Activated CD8-positive, alpha-beta memory T cell treated with anti-CD3 and anti-CD28 coated beads, Interleukin-2, amount 10 ng/mL, durations not matched to agents 7 days and 5 days (primary cell): ENCODE data around the gene SIL1. TPM values are rescaled to one million over a fixed set of nuclear protein-coding genes. Genes with fewer than 3 reads are reported as not detected.
"Not testable (repeated sequence)": the region's sequence is repeated elsewhere in the genome, so short reads cannot be mapped to it uniquely, and the experiment has no call there.

Experiments
- ATAC-seq: fragments of 150-1000 bp; cut with Tn5 transposase; one replicate; pipeline ENCODE4 v1.10.0; 2021; ENCODE audit warnings: moderate library complexity
- CTCF ChIA-PET: fragments of 350-600 bp; sonication (Branson Sonifier 250); formaldehyde crosslinking; loops from one replicate; lab custom pipeline; 2021; ENCODE audit warnings: antibody characterized with exemption; lab: Charles Lee
- DNase-seq: peaks from one replicate; pipeline ENCODE4 v3.0.0-alpha.2; 2020
- H3K27ac Mint-ChIP-seq: one replicate; pipeline ENCODE4 v1.8.0; 2021; ENCODE audit warnings: mild to moderate bottlenecking, mixed read lengths
- H3K27me3 Mint-ChIP-seq: one replicate; pipeline ENCODE4 v1.8.0; 2021; ENCODE audit warnings: mixed read lengths
- H3K36me3 Mint-ChIP-seq: one replicate; pipeline ENCODE4 v1.8.0; 2021; ENCODE audit warnings: mild to moderate bottlenecking, mixed read lengths
- H3K4me1 Mint-ChIP-seq: one replicate; pipeline ENCODE4 v1.8.0; 2021; ENCODE audit warnings: mixed read lengths
- H3K4me3 Mint-ChIP-seq: one replicate; pipeline ENCODE4 v1.8.0; 2021; ENCODE audit warnings: mild to moderate bottlenecking, moderate library complexity, mixed read lengths
- H3K9me3 Mint-ChIP-seq: one replicate; pipeline ENCODE4 v1.8.0; 2022; ENCODE audit warnings: low read depth, mixed read lengths
- total RNA-seq, 2 experiments: library from RNA; stranded (reverse); gene quantifications; one replicate each; pipeline ENCODE4 v1.2.3, GENCODE V29; 2021

Gene SIL1
- 10 to 100 TPM; 23.9 to 24.5 TPM for total RNA-seq

GRCh38 chr5:139197710-139198669, at the start of gene SIL1:
TSS of gene SIL1 (minus strand) at chr5:139198368. CDS start at chr5:139127843, 70,525 bp downstream.
- H3K36me3 Mint-ChIP-seq = peaks cover 6% of the 10 kb centered on the region
- H3K4me1 Mint-ChIP-seq = peaks cover 28% of the 10 kb centered on the region
- H3K27me3 Mint-ChIP-seq = no peaks in the 10 kb centered on the region
- H3K9me3 Mint-ChIP-seq = no peaks in the 10 kb centered on the region
- peak within 1 kb of the TSS; percentile 97 for H3K4me3 Mint-ChIP-seq
- H3K27ac Mint-ChIP-seq = peak within 1 kb of the TSS; percentile 89
- DNase-seq (peak; percentile 97), ATAC-seq (peak; percentile 100)
- CTCF ChIA-PET = interaction anchor here (0.8 to 1.6 kb wide), 3 partner anchors 15 to 195 kb away, joined by 3 to 5 read pairs (median 4); no protein-coding TSS in a partner anchor

- ATAC-seq = peak; percentile 89
- Mint-ChIP-seq H3K27ac (peak overlapping the region; percentile 68), H3K9me3 (no peaks in the 10 kb centered on the region), H3K36me3 (no peaks in the 10 kb centered on the region), H3K4me3 (no peak overlapping the region), H3K27me3 (peaks cover 7% of the 10 kb centered on the region), H3K4me1 (peaks cover 23% of the 10 kb centered on the region)
- CTCF ChIA-PET = interaction anchor here (1.7 to 1.9 kb wide), 2 partner anchors 457 to 607 kb away, joined by 3 to 6 read pairs; no protein-coding TSS in a partner anchor
- DNase-seq = peak; percentile 75
Observed at GRCh38 chr5:139246394-139246793, 48.2 kb upstream of the SIL1 start.

- ATAC-seq (no peak), DNase-seq (no peak)
- H3K27ac Mint-ChIP-seq = peak overlapping the region; percentile 68
- H3K4me3 Mint-ChIP-seq = no peak overlapping the region
- H3K36me3 Mint-ChIP-seq = no peaks in the 10 kb centered on the region
- peaks cover 19% of the 10 kb centered on the region for H3K4me1 Mint-ChIP-seq
- CTCF ChIA-PET = interaction anchor here (1.7 to 1.9 kb wide), 2 partner anchors 456 to 606 kb away, joined by 3 to 6 read pairs; no protein-coding TSS in a partner anchor
- no peaks in the 10 kb centered on the region for H3K9me3 Mint-ChIP-seq
- H3K27me3 Mint-ChIP-seq = peaks cover 10% of the 10 kb centered on the region
Observed at GRCh38 chr5:139245637-139246339, 47.6 kb upstream of the SIL1 start.

GRCh38 chr5:139243425-139243970, 45.3 kb upstream of the SIL1 start:
- H3K27me3 Mint-ChIP-seq = peaks cover 17% of the 10 kb centered on the region
- H3K27ac Mint-ChIP-seq = no peak overlapping the region
- H3K36me3 Mint-ChIP-seq = no peaks in the 10 kb centered on the region
- H3K4me3 Mint-ChIP-seq = no peak overlapping the region
- no peak for ATAC-seq
- peaks cover 19% of the 10 kb centered on the region for H3K4me1 Mint-ChIP-seq
- H3K9me3 Mint-ChIP-seq = no peaks in the 10 kb centered on the region
- CTCF ChIA-PET = interaction anchor here (0.7 kb wide), 1 partner anchor 1118 kb away, joined by 4 read pairs; no protein-coding TSS in a partner anchor
- no peak for DNase-seq

- DNase-seq (no peak), ATAC-seq (no peak)
- Mint-ChIP-seq H3K9me3 (no peaks in the 10 kb centered on the region), H3K36me3 (no peaks in the 10 kb centered on the region), H3K4me3 (no peak overlapping the region), H3K27me3 (peaks cover 17% of the 10 kb centered on the region), H3K4me1 (peaks cover 7% of the 10 kb centered on the region), H3K27ac (no peak overlapping the region)
- CTCF ChIA-PET = interaction anchor here (0.6 kb wide), 1 partner anchor 107 kb away, joined by 3 read pairs; no protein-coding TSS in a partner anchor
Observed at GRCh38 chr5:139241139-139241538, 43.0 kb upstream of the SIL1 start.

- no peaks in the 10 kb centered on the region for H3K9me3 Mint-ChIP-seq
Observed at GRCh38 chr5:139236479-139236878, 38.3 kb upstream of the SIL1 start.

GRCh38 chr5:139232147-139232724, 34.1 kb upstream of the SIL1 start:
- Mint-ChIP-seq H3K27me3 (peaks cover 8% of the 10 kb centered on the region), H3K27ac (no peak overlapping the region), H3K9me3 (no peaks in the 10 kb centered on the region), H3K4me1 (peaks cover 3% of the 10 kb centered on the region), H3K4me3 (no peak overlapping the region), H3K36me3 (no peaks in the 10 kb centered on the region)
- no peak for DNase-seq
- CTCF ChIA-PET = no interaction called here
- ATAC-seq = no peak

More at GRCh38 chr5:139236479-139236878, 38.3 kb upstream of the SIL1 start:
- Mint-ChIP-seq H3K27ac (no peak overlapping the region), H3K36me3 (no peaks in the 10 kb centered on the region), H3K27me3 (peaks cover 10% of the 10 kb centered on the region), H3K4me1 (peaks cover 3% of the 10 kb centered on the region), H3K4me3 (no peak overlapping the region)
- CTCF ChIA-PET = no interaction called here
- no peak for ATAC-seq
- DNase-seq = no peak

GRCh38 chr5:139228201-139228803, 30.1 kb upstream of the SIL1 start:
- peaks cover 3% of the 10 kb centered on the region for H3K4me1 Mint-ChIP-seq
- ATAC-seq (no peak), DNase-seq (no peak)
- peaks cover 8% of the 10 kb centered on the region for H3K27me3 Mint-ChIP-seq
- H3K36me3 Mint-ChIP-seq = no peaks in the 10 kb centered on the region
- H3K27ac Mint-ChIP-seq = no peak overlapping the region
- H3K9me3 Mint-ChIP-seq = no peaks in the 10 kb centered on the region
- CTCF ChIA-PET = interaction anchor here (1.6 kb wide), 1 partner anchor 23 kb away, joined by 3 read pairs; no protein-coding TSS in a partner anchor
- H3K4me3 Mint-ChIP-seq = no peak overlapping the region

- H3K27ac Mint-ChIP-seq = no peak overlapping the region
- no peaks in the 10 kb centered on the region for H3K4me1 Mint-ChIP-seq
- H3K4me3 Mint-ChIP-seq = no peak overlapping the region
- H3K36me3 Mint-ChIP-seq = no peaks in the 10 kb centered on the region
- H3K27me3 Mint-ChIP-seq = peaks cover 8% of the 10 kb centered on the region
- CTCF ChIA-PET = no interaction called here
- ATAC-seq (no peak), DNase-seq (no peak)
- H3K9me3 Mint-ChIP-seq = no peaks in the 10 kb centered on the region
Observed at GRCh38 chr5:139226131-139226530, 28.0 kb upstream of the SIL1 start.

- CTCF ChIA-PET = no interaction called here
Observed at GRCh38 chr5:139223481-139223880, 25.3 kb upstream of the SIL1 start.

GRCh38 chr5:139222346-139222745, 24.2 kb upstream of the SIL1 start:
- H3K36me3 Mint-ChIP-seq = no peaks in the 10 kb centered on the region
- H3K4me3 Mint-ChIP-seq = no peak overlapping the region
- ATAC-seq = no peak
- no peak overlapping the region for H3K27ac Mint-ChIP-seq
- H3K4me1 Mint-ChIP-seq = no peaks in the 10 kb centered on the region
- H3K9me3 Mint-ChIP-seq = no peaks in the 10 kb centered on the region
- no peaks in the 10 kb centered on the region for H3K27me3 Mint-ChIP-seq
- no peak for DNase-seq
- CTCF ChIA-PET = no interaction called here

More at GRCh38 chr5:139223481-139223880, 25.3 kb upstream of the SIL1 start:
- no peak for DNase-seq
- no peaks in the 10 kb centered on the region for H3K4me1 Mint-ChIP-seq
- H3K27ac Mint-ChIP-seq = no peak overlapping the region
- no peak for ATAC-seq
- no peaks in the 10 kb centered on the region for H3K36me3 Mint-ChIP-seq
- H3K27me3 Mint-ChIP-seq = peaks cover 3% of the 10 kb centered on the region
- H3K9me3 Mint-ChIP-seq = no peaks in the 10 kb centered on the region
- H3K4me3 Mint-ChIP-seq = no peak overlapping the region

GRCh38 chr5:139218038-139218437, 19.9 kb upstream of the SIL1 start:
- DNase-seq, H3K27me3 Mint-ChIP-seq, ATAC-seq, H3K4me1 Mint-ChIP-seq, H3K9me3 Mint-ChIP-seq, H3K27ac Mint-ChIP-seq, H3K36me3 Mint-ChIP-seq, H3K4me3 Mint-ChIP-seq: not testable (repeated sequence)
- CTCF ChIA-PET = interaction anchor here (0.7 kb wide), 1 partner anchor 101 kb away, joined by 3 read pairs; no protein-coding TSS in a partner anchor
